GM18517 (cell line): ENCODE measurements around the gene NTHL1.

Experiments used
- ATAC-seq: cut with Tn5 transposase; IDR thresholded peaks from one replicate; pipeline ENCODE4 v1.9.1; 2021; ENCODE audit warnings: mild to moderate bottlenecking, moderate library complexity; ENCODE audit not compliant: unreplicated experiment

Gene NTHL1

DNA sequence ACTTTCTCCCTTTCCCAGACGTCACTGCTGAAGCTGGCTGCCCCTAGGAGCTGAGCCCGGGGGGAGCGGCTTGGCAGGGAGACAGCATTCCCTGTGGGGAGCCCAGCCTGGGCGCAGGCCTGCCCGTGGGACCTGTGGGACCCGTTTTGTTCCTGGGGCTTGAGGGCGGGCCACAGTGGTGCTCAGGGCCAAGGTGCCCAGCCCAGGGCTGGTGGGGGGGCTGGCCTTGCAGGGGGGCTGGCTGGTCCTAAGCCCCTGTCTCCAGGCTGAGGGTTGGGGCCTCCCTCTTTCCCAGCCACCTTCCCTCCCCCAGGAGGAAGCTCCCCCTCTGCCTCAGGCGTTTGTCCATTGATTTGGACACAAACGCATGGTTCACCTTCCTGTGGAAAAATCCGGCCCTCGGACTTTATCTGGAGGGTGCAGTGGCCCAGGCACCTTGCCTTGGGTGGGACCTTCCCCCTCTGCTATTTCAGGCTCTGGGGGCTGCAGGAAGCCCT, 16.5 kb downstream of the NTHL1 start:
- no peak for ATAC-seq

DNA sequence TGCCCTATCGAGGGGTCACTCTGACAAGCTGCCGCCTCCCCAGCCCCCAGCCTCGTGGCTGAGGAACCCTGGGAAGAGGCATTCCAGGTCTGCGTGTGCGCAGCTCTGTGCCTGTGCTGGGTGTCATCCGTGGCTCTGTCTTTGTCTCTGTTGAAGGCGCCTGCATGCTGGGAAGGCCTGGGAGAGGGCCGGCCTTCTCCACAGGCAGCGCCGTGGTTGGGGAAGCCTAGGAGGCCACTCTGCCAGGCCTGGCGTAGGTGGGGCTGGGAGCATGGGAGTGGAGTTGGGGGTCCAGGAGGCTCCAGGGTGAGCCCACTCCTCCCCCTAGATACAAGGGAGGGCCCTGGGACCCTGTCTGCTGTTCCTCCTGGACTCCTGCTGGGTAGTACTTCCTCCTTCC, 17.6 kb downstream of the NTHL1 start:
- no peak for ATAC-seq

DNA sequence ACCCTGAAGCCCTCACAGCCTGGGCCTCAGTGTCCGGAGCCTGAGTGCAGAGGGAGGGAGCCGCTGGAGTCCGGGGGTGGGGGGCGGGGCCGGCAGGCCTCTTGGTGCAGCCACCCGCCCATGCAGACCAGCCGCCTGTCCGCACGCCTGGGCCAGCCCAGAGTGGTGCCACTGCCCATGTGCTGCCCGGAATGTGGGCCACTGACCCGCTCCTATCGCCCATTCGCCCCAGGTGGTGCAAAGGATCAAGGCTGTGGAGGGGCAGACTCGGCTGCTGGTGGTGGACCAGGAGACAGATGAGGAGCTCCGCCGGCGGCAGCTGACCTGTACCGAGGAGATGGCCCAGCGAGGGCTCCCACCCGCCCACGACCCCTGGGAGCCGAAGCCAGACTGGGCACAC, 18.3 kb downstream of the NTHL1 start:
- ATAC-seq, result no peak

DNA sequence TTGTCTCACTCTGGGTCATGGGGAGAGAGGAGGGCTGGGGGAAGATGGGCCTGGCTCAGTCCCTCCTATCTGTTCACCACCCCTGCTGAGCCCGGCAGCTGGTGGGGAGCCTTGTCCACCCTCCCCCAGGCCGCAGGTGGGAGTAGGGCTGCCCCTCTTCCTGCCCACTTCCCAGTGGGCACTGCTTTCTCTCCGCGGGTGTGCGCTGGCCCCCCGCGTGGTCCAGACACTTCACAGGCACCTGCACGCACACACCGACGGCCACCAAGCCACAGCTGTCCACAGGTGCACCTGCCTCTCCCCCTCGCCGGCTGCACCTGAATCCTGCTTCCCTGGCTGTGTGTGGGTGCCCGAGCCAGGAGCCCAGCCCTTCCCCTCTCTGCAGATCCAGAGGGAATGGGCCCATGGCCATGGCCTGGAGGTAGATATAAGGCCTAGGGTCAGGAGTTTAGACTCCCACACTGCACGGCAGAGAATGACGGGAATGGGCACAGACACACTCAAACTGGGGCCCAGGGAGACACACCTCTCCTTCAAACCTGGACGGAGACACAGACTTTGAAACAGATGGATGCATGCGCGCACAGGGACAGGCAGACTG, 18.9 kb downstream of the NTHL1 start:
- no peak for ATAC-seq

DNA sequence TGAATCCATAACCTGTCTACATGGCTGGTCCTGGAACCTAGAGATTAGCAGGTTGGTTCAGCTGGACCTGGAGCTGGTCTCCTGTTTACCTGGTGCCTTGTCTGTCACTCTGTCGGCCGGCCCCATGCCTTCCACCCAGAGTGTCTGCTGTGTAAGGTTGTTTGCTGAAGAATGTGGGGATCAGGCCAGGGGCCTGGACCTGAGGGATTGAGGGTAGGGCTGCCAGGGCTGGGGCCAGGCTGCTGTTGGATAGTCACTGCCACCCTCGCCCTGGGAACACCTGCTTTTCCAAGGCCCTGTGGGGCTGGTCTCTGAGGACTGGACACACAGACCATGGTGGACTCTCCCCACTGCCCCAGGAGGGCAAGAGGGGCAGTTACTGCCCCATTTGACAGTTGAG, 19.5 kb downstream of the NTHL1 start:
- ATAC-seq, result no peak

DNA sequence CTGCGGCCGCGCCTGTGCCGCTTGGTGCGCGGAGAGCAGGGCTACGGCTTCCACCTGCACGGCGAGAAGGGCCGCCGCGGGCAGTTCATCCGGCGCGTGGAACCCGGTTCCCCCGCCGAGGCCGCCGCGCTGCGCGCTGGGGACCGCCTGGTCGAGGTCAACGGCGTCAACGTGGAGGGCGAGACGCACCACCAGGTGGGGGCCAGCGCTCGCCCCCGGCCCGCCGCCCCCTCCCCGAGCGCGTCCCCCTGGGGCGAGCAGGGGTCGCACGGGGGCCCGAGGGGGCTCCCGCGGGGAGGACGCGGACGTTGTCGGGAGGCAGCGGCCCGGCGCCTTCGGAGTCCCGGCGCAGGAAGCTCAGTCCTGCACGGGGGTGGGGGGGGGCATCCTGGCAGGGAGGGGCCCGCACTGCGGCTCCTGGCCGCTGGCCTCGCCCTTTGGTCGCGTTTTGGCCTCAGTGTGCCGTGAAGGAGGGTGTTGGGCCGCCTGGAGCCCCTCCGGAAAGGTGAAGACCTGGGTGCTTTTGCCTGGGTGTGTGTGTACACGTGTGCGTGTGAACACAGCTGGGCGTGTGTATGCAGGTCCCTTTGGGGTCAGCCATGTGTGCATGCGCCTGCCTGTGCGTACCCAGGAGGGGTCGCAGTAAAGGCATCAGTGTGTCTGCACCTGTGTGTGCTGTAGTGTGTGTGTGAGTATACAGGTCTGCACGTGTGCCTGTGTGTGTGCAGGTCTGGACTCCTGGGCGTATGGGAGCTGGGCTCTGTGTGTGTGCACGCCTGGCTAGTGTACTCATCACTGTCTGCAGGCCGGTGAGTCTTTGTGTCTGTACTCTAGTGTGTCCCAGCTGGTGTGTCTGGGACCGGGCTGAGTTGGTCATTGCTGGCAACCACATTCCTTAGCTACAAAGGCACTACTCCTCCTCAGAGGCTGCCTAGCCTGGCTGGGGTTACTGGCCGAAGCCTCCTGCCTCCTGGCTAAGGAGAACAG, 20.3 kb downstream of the NTHL1 start:
- no peak for ATAC-seq

DNA sequence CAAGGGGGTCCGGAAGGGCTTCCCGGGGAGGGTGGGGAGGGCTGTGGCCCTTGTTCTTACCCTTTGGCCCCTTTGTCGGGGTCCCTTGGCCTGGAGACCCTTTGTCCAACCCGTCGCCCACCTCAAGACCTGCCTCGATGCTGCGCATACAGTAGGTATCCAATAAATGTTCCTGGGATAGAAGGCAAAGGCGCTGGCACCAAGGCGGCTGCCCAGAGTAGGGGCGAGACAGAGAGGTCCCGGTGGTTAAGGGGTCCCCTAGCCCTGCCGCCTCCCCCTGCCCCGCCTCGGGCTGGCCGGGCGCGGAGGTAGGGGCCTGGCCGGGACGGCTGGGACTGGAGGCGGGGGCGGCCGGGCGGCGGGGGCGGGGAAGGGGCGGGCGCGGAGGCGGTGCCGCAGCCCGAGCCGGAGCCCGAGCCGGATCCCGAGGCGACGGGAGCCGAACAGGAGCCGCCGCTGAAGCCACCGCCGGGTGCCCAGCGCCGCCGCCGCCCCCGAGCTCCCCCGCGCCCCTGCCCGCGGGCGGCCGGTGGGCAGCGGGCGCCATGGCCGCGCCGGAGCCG, 21.1 kb downstream of the NTHL1 start, which contains the start of gene NHERF2:
Gene NHERF2 (plus strand): TSS at position 442 of the 563 bp plus-strand sequence. CDS start 104 bp downstream, at position 546.
- ATAC-seq, result no peak

DNA sequence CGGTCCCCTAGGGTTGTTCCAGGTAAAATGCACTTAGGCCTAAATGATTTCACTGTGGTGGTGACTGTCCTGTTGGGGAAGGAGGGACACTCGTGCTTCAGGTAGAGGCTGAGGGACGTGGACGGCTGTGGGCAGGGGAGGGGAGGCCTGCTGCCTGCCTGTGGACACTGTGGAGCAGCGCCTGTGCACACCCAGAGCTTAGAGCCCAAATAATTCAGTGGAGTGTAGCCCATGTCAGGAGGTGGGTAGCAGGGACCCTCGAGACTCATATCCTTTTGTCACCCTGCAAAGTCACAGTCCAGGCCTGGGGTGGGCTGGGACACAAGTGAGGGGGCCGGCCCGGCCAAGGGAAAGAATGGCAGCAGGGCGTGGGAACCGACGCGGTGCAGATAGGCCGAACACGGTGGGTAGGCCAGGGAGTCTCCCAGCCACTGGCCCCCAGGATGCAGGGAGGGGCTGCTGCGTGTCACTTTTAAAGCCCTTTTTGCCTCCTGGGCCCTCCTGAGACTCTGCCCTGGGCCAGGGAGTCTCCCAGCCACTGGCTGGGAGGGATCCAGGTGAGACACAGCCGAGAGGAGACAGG, 21.7 kb downstream of the NTHL1 start:
- ATAC-seq, result no peak

DNA sequence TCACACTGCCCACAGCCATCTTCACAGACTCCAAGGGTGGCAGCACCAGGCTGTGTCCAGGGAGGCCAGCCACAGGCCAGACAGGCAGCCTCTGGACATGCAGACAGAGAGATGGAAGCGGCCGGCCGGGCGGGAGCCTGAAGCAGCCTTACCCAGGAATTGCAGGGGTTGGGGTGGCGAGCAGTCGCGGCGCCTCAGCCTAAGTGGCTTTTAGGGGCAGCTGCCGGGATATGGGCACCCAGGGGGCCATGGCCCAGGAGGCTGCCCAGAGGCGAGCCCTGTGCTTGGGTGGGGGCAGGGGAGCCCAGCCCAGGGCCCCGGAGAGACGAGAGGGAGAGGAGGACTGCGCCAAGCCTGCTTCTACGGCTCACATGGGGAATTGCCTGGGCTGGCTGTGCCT, 22.4 kb downstream of the NTHL1 start:
- ATAC-seq, result no peak

DNA sequence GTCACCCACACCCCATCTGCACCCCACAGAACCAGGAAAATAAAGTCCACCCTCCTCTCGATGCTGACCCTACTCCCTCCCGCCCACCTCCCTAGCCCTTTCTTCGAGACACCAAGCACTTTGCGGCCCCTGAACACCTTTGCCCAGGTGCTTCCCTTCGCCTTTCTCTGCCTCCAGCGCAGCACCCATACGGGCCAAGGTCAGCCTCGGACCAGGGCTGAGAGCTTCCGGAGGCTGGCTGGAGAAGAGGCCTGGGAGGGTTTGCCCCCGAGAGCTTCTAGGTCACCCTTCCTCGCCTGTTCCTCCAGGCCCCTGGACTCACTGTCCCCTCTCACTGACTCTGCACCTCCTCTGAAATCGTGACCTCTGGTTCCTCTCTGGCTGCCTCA, 23.6 kb downstream of the NTHL1 start:
- ATAC-seq, result no peak

DNA sequence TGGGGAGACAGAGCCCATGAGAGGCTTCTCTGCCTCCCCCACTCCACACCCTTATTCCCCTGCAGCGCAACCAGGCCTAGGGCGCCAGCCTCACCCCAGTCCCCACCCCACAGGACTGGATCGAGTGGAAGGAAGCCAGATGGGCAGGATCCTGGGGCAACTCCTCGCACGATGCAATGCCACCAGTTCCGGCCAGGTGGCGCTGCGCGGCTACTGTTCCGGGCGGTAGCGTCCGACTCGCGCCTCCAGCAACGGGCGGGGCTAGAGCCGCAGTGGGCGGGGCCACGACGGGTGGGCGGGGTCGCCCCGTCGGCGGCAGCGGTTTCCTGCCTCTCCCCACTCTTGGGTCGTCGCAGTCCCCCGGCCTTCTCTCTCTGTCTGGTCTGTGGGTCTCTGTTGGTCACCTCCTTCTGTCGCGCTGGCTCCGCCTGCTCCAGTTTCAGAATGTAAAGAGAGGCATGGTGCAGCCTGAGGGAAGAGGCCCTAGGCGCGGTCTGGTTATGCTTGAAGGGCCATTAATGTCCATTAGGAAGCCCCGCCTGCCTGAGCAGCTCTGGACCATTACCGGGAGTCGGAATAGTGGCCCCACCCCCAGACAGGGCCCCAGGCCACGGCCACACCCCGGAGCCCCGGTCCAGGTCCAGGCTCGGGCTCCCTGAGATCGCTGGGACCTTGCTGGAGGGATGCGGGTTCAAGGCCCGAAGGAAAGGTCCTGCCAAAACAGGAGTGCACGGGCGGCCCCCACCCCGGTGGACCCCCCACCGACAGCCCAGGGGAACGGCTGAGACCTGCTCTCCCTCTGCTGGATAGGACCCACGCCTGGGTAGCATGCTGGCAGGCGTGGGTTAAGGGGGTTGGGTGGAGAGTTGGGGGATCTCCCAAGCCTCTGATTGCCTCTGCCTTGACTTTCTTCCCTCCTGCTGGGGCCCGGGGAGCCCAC, 24.3 kb downstream of the NTHL1 start:
- ATAC-seq, result peak; percentile 65

DNA sequence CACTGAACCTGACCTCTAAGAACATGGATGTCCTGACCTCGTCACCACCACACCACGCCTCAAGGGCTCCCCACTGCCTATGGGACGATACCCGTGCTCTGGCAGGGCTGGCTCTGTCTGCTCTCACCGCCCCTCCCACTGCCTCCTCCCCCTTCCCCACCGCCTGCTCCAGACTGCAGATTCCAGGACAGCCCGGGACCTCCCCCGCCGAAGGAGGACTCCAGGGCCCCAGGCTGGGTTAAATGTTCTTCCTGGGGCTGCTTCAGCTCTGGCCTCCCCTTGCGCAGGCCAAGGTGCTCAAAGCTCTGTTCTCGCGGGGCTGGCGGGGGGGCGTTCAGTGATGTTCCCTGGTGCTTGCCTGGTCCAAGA, 24.9 kb downstream of the NTHL1 start:
- ATAC-seq, result peak; percentile 16

DNA sequence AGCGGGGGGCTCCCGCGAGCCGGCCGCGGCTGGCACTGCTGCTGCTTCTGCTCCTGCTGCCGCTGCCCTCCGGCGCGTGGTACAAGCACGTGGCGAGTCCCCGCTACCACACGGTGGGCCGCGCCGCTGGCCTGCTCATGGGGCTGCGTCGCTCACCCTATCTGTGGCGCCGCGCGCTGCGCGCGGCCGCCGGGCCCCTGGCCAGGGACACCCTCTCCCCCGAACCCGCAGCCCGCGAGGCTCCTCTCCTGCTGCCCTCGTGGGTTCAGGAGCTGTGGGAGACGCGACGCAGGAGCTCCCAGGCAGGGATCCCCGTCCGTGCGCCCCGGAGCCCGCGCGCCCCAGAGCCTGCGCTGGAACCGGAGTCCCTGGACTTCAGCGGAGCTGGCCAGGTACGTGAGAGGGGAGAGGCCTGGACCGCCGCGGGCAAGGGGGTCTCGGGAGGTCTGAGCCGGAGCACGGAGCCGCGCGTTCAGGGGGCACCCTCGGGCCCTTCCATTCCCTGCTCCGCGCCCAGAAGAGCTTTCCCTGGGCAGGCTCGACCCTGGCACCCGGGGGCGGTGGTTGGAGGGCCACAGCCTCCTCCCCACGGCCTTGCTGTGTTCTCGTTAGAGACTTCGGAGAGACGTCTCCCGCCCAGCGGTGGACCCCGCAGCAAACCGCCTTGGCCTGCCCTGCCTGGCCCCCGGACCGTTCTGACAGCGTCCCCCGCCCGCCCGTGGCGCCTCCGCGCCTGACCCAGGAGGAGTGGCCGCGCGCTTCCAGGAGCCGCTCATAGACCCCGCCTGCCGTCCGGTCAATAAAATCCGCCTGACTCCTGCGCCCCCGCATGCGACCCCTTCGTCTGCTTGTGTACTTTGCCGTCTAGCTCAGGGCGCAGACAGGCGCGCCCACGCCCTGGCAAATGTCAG, 27.5 kb downstream of the NTHL1 start:
- no peak for ATAC-seq

DNA sequence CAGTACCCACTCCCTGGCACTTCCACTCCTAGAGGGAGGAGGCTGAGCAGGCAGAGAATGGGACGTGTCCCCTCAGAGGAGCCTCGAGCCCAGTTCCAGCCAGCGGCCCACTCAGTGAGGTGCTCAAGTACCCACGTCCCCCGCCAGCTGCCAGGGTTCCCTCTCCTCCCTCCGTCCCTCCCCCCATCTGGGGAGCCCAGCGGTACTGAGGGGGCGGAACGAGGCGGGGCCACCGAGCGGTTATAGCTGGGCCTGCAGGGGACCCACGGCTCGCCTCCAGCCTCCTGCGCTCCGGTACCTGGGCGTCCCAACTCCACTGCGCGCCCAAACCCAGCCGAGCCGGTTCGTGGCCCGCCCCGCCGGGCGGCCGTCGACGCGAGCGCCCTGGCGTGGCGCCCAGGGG, 28.1 kb downstream of the NTHL1 start, which contains the start of gene NPW:
Gene NPW (plus strand): TSS at position 268 of the 403 bp plus-strand sequence.
- ATAC-seq, result no peak

DNA sequence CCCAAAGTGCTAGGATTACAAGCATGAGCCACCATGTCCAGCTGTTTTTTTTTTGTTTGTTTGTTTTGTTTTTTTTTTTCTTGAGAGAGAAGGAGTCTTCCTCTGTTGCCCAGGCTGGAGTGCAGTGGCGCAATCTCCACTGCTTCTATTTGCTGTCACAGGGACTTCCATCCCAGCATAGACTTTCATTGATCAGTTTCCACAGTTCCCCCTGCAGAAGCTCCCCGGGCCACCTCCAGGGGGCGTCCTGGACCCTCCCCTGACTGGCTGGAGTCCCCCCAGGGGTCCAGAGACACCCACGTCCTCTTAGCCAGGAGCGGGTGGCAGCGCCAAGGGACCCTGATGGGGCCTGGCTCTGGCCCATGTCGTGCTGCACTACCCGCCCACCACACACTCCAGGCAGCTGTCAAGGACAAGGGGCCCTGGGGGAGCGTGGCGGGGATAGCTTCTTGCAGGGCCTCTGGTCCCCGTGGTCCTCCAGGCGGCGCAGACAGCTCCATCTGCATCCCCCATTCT, 31.2 kb downstream of the NTHL1 start:
- no peak for ATAC-seq

DNA sequence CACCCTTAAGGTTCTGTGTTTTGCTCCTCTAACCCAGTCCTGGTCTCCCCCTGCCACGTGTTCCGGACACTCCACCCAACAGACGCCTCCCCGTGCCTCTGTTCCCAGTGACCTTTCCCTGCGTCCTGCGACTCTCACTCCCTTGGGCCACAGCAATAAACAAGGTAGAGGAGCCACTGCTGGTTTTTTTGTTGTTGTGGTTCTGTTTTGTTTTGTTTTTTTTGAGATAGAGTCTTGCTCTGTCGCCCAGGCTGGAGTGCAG, 31.8 kb downstream of the NTHL1 start:
- no peak for ATAC-seq

DNA sequence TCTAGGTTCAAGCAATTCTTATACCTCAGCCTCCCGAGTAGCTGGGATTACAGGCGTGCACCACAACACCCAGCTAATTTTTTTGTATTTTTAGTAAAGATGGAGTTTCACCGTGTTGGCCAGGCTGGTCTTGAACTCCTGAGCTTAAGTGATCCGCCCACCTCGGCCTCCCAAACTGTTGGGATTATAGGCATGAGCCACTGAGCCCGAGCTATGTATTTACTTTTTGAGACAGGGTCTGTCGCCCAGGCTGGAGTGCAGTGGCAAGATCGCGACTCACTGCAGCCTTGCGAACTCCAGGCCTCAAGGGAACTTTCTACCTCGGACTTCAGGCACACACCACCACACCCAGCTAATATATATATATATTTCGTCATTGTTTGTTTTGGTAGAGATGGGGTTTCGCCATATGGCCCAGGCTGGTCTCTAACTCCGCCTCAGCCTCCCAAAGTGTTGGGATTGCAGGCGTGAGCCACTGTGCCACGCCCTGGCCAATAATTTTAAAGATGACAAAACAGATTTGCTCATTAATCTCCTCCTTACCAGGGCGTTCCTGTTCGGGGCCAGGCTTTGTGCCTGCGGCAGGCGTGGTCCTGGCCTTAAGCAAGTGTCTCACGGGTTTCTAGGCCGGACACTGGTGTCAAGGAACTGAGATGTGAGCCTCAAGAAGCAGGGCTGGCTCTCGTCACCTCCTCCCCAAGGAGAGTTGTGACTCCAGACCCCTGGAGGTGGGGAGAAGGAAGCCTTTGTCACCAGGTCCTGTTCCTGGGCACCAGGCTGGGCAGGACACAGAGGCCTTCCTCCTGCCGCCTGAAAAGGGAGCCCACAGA, 32.3 kb downstream of the NTHL1 start:
- no peak for ATAC-seq

DNA sequence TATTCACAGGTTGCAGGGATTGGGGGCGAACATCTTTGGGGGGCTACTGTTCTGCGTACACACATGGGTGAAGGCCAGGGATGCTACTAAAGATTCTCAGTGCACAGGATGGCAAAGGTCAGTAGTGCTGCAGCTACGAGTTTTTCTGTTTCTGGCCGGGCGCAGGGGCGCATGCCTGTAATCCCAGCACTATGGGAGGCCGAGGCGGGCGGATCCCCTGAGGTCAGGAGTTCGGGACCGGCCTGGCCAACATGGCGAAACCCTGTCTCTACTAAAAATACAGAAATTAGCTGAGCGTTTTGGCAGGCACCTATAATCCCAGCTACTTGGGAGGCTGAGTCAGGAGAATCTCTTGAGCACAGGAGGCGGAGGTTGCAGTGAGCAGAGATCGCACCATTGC, 34.1 kb downstream of the NTHL1 start:
- ATAC-seq, result no peak
